GM23338 (cell line): ENCODE results near the gene TMEM38A. TPM values are rescaled to one million over a fixed set of nuclear protein-coding genes. Genes with fewer than 3 reads are reported as not detected.

Experiments used
- ATAC-seq: fragments of 200-7000 bp; cut with Tn5 transposase; 3 replicates; pipeline ENCODE4 v1.9.1; 2020
- DNase-seq: peaks from one replicate; pipeline ENCODE4 v3.0.0-alpha.2; 2015; ENCODE audit warnings: low spot score
- H2AFZ ChIP-seq: fragments of 200-600 bp; sonication (generic); 2 replicates; pipeline ENCODE4 v1.8.0; 2016; ENCODE audit warnings: antibody characterized with exemption, mild to moderate bottlenecking, moderate library complexity
- H3F3A ChIP-seq: fragments of 200-600 bp; sonication (generic); replicated peaks from 2 replicates; pipeline ENCODE4 v1.8.0; 2017; ENCODE audit warnings: antibody characterized with exemption, mixed run types, low read depth
- H3K27ac ChIP-seq: fragments of 200-600 bp; sonication (generic); 2 replicates; pipeline ENCODE4 v1.6.1; 2016; ENCODE audit warnings: low read depth
- H3K27me3 ChIP-seq: fragments of 200-600 bp; sonication (generic); 2 replicates; pipeline ENCODE4 v1.8.0; 2016; ENCODE audit warnings: mild to moderate bottlenecking, mixed run types, moderate library complexity; ENCODE audit not compliant: insufficient read depth
- H3K36me3 ChIP-seq: fragments of 200-600 bp; sonication (generic); 2 replicates; pipeline ENCODE4 v1.8.0; 2016; ENCODE audit warnings: mild to moderate bottlenecking; ENCODE audit not compliant: insufficient read depth
- H3K4me1 ChIP-seq: fragments of 200-600 bp; sonication (generic); 2 replicates; pipeline ENCODE4 v1.8.0; 2016; ENCODE audit warnings: mild to moderate bottlenecking, moderate library complexity; ENCODE audit not compliant: insufficient read depth
- H3K4me2 ChIP-seq: fragments of 200-600 bp; sonication (generic); 2 replicates; pipeline ENCODE4 v1.7.1; 2017; ENCODE audit warnings: mixed run types
- H3K4me3 ChIP-seq: fragments of 200-600 bp; sonication (generic); 2 replicates; pipeline ENCODE4 v1.6.1; 2016; ENCODE audit warnings: mixed run types
- H3K79me2 ChIP-seq: fragments of 200-600 bp; sonication (generic); replicated peaks from 2 replicates; pipeline ENCODE4 v1.8.0; 2017; ENCODE audit warnings: mild to moderate bottlenecking; ENCODE audit not compliant: insufficient read depth
- H3K9me2 ChIP-seq: fragments of 200-600 bp; sonication (generic); 2 replicates; pipeline ENCODE4 v1.8.0; 2017; ENCODE audit not compliant: insufficient read depth
- H4K20me1 ChIP-seq: fragments of 200-600 bp; sonication (generic); replicated peaks from 2 replicates; pipeline ENCODE4 v1.8.0; 2017; ENCODE audit warnings: mild to moderate bottlenecking; ENCODE audit not compliant: insufficient read depth
- H3K27ac Mint-ChIP-seq: 2 replicates; pipeline ENCODE4 v1.8.0; 2020; ENCODE audit warnings: inconsistent platforms, mild to moderate bottlenecking, moderate library complexity, mixed read lengths
- H3K27me3 Mint-ChIP-seq: 3 replicates; pipeline ENCODE4 v1.8.0; 2022; ENCODE audit warnings: low read depth, mild to moderate bottlenecking, moderate library complexity, mixed read lengths, inconsistent platforms; ENCODE audit not compliant: insufficient read depth, poor library complexity
- H3K36me3 Mint-ChIP-seq: 3 replicates; pipeline ENCODE4 v1.8.0; 2021; ENCODE audit warnings: low read depth, mild to moderate bottlenecking, inconsistent platforms, moderate library complexity, mixed read lengths
- H3K4me1 Mint-ChIP-seq: 3 replicates; pipeline ENCODE4 v1.8.0; 2020; ENCODE audit warnings: mild to moderate bottlenecking, inconsistent platforms, mixed read lengths
- H3K4me3 Mint-ChIP-seq: 3 replicates; pipeline ENCODE4 v1.8.0; 2021; ENCODE audit warnings: moderate library complexity, mild to moderate bottlenecking, inconsistent platforms, mixed read lengths
- H3K9me3 Mint-ChIP-seq: 3 replicates; pipeline ENCODE4 v1.8.0; 2020; ENCODE audit warnings: moderate library complexity, mild to moderate bottlenecking, inconsistent platforms, mixed read lengths
- CREB1 ChIP-seq: fragments of 250-450 bp; sonication (Bioruptor Pico); IDR thresholded peaks from 2 replicates; pipeline ENCODE4 v1.5.0; 2020; ENCODE audit warnings: low read depth, mild to moderate bottlenecking, moderate library complexity
- JUNB ChIP-seq: IDR thresholded peaks from one replicate; pipeline ENCODE4 v1.6.1; 2016; ENCODE audit warnings: antibody characterized with exemption; ENCODE audit not compliant: unreplicated experiment
- NANOG ChIP-seq: IDR thresholded peaks from 2 replicates; pipeline ENCODE4 v1.6.1; 2016; ENCODE audit warnings: antibody characterized with exemption, borderline replicate concordance
- POLR2AphosphoS5 ChIP-seq: IDR thresholded peaks from 2 replicates; pipeline ENCODE4 v1.6.1; 2016; ENCODE audit warnings: antibody characterized with exemption, low read depth
- STAT1 ChIP-seq: IDR thresholded peaks from one replicate; pipeline ENCODE4 v1.6.1; 2016; ENCODE audit warnings: antibody characterized with exemption; ENCODE audit not compliant: unreplicated experiment
- ZNF114 ChIP-seq: fragments of 250-450 bp; sonication (Bioruptor Pico); IDR thresholded peaks from 2 replicates; pipeline ENCODE4 v1.5.0; 2020; ENCODE audit warnings: mild to moderate bottlenecking, moderate library complexity
- ZNF331 ChIP-seq: fragments of 250-450 bp; sonication (Bioruptor Pico); IDR thresholded peaks from 2 replicates; pipeline ENCODE4 v1.5.0; 2020; ENCODE audit warnings: low read depth, mild to moderate bottlenecking, moderate library complexity
- polyA plus RNA-seq: library from polyadenylated mRNA; unstranded; fragments of >200 nt; fragmentation: Nextera tagmentation; extraction: Ambion mirVana; gene quantifications from 2 replicates; pipeline ENCODE4 v1.2.1, GENCODE V29; 2016
- total RNA-seq: library from RNA; depleted of rRNA; stranded (reverse); fragments of >200 nt; shearing (Covaris generic); gene quantifications from 2 replicates; pipeline ENCODE4 v1.2.3, GENCODE V29; 2014
- TF ChIP-seq, protein P1 (sequence below): IDR thresholded peaks from one replicate; pipeline ENCODE4 v1.6.1; 2018; ENCODE audit warnings: antibody characterized with exemption; ENCODE audit not compliant: unreplicated experiment
- TF ChIP-seq, protein P2 (sequence below), 2 experiments: fragments of 200-600 bp in 1 of 2; sonication (generic) in 1 of 2; conservative IDR thresholded peaks; 2 replicates each; pipeline versions ENCODE4 v1.5.1 to v1.6.1; 2016 to 2017; ENCODE audit warnings: antibody characterized with exemption in 2 of 2, low read depth in 2 of 2, mild to moderate bottlenecking in 2 of 2, moderate library complexity in 1 of 2
- TF ChIP-seq, protein P3 (sequence below): IDR thresholded peaks from 2 replicates; pipeline ENCODE4 v1.6.1; 2016; ENCODE audit warnings: antibody characterized with exemption

Gene TMEM38A
- total and polyA plus RNA-seq, 2 experiments from 2014 or later: 5.9 to 14.1 TPM

DNA sequence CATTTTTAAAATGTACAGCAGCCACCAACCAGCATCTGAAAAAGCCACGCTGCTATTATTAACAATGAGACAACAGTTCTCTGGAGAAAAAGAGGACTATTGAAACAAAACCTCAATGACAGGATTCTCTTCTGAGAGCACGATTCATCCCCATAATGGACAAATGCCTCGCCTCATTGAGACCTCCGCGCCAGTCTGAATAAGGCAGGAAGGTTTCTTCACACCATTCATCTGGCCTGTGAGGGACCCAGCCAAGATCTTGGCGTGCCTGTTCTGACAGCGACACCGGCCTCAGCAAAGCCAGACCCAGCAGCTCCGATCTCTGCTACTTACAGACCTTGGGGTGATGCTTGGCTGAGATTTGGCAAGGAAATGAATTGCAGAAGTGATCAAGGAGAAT is 15.8 kb upstream of the TMEM38A start:
- Mint-ChIP-seq H3K4me1 (no peaks in the 10 kb centered on the region), H3K36me3 (peaks cover 80% of the 10 kb centered on the region), H3K4me3 (no peak overlapping the region), H3K27me3 (no peaks in the 10 kb centered on the region), H3K9me3 (no peaks in the 10 kb centered on the region; the same call in 2 of the 3 replicates), H3K27ac (no peak overlapping the region)
- no peaks in the 10 kb centered on the region for H3K27me3 ChIP-seq
- H3K36me3 ChIP-seq: peaks cover 31% of the 10 kb centered on the region
- TF ChIP-seq NANOG (no peak), ZNF331 (CRISPR knock-in tag) (no peak), STAT1 (no peak)
- TF ChIP-seq, protein P1, sequence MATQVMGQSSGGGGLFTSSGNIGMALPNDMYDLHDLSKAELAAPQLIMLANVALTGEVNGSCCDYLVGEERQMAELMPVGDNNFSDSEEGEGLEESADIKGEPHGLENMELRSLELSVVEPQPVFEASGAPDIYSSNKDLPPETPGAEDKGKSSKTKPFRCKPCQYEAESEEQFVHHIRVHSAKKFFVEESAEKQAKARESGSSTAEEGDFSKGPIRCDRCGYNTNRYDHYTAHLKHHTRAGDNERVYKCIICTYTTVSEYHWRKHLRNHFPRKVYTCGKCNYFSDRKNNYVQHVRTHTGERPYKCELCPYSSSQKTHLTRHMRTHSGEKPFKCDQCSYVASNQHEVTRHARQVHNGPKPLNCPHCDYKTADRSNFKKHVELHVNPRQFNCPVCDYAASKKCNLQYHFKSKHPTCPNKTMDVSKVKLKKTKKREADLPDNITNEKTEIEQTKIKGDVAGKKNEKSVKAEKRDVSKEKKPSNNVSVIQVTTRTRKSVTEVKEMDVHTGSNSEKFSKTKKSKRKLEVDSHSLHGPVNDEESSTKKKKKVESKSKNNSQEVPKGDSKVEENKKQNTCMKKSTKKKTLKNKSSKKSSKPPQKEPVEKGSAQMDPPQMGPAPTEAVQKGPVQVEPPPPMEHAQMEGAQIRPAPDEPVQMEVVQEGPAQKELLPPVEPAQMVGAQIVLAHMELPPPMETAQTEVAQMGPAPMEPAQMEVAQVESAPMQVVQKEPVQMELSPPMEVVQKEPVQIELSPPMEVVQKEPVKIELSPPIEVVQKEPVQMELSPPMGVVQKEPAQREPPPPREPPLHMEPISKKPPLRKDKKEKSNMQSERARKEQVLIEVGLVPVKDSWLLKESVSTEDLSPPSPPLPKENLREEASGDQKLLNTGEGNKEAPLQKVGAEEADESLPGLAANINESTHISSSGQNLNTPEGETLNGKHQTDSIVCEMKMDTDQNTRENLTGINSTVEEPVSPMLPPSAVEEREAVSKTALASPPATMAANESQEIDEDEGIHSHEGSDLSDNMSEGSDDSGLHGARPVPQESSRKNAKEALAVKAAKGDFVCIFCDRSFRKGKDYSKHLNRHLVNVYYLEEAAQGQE: no peak
- ATAC-seq (no peak), DNase-seq (no peak)
- H3F3A ChIP-seq: peaks cover 3% of the 10 kb centered on the region; the same call in 1 of the 2 replicates
- no peak overlapping the region for H3K27ac ChIP-seq
- peaks cover 34% of the 10 kb centered on the region for H4K20me1 ChIP-seq
- no peak overlapping the region for H2AFZ ChIP-seq
- no peaks in the 10 kb centered on the region for H3K9me2 ChIP-seq
- H3K4me3 ChIP-seq: no peak overlapping the region
- H3K4me1 ChIP-seq: no peaks in the 10 kb centered on the region
- H3K4me2 ChIP-seq: no peak overlapping the region
- H3K79me2 ChIP-seq: peaks cover 72% of the 10 kb centered on the region

DNA sequence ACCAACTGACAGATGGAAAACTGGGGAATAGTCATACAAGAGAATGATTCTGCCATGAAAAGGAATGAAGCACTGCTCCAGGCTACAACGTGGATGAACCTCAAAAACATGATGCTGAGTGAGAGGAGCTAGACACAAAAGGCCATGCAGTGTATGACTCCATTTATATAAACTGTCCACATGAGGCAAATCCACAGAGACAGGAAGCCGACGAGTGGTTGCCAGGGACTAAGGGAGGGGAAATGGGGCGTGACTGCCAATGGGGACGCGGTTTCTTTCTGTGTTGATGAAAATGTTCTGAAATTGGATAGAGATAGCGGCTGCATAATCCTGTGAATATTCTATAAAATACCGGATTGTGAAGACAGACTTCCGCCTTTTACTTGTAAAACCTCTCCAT is 11.2 kb upstream of the TMEM38A start:
- Histone ChIP-seq H3K4me3 (no peak overlapping the region), H4K20me1 (peaks cover 24% of the 10 kb centered on the region), H2AFZ (no peak overlapping the region), H3K4me2 (no peak overlapping the region), H3K4me1 (no peaks in the 10 kb centered on the region), H3K79me2 (peaks cover 28% of the 10 kb centered on the region), H3K27me3 (no peaks in the 10 kb centered on the region), H3F3A (peaks cover 3% of the 10 kb centered on the region; the same call in 1 of the 2 replicates), H3K36me3 (peaks cover 38% of the 10 kb centered on the region), H3K27ac (no peak overlapping the region), H3K9me2 (no peaks in the 10 kb centered on the region)
- Mint-ChIP-seq H3K36me3 (peaks cover 81% of the 10 kb centered on the region), H3K4me1 (no peaks in the 10 kb centered on the region), H3K4me3 (no peak overlapping the region), H3K27me3 (peaks cover 3% of the 10 kb centered on the region), H3K27ac (no peak overlapping the region), H3K9me3 (no peaks in the 10 kb centered on the region; the same call in 2 of the 3 replicates)
- no peak for DNase-seq
- no peak for ATAC-seq
- TF ChIP-seq ZNF114 (CRISPR knock-in tag): no peak
- no peak for TF ChIP-seq JUNB
- TF ChIP-seq, protein P2, sequence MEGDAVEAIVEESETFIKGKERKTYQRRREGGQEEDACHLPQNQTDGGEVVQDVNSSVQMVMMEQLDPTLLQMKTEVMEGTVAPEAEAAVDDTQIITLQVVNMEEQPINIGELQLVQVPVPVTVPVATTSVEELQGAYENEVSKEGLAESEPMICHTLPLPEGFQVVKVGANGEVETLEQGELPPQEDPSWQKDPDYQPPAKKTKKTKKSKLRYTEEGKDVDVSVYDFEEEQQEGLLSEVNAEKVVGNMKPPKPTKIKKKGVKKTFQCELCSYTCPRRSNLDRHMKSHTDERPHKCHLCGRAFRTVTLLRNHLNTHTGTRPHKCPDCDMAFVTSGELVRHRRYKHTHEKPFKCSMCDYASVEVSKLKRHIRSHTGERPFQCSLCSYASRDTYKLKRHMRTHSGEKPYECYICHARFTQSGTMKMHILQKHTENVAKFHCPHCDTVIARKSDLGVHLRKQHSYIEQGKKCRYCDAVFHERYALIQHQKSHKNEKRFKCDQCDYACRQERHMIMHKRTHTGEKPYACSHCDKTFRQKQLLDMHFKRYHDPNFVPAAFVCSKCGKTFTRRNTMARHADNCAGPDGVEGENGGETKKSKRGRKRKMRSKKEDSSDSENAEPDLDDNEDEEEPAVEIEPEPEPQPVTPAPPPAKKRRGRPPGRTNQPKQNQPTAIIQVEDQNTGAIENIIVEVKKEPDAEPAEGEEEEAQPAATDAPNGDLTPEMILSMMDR (conservative IDR thresholded peaks at IDR 0.05; ENCODE audit: low read depth in 2 of 2): no peak
- no peak for TF ChIP-seq CREB1
- TF ChIP-seq POLR2AphosphoS5: no peak
- TF ChIP-seq NANOG: no peak
- TF ChIP-seq, protein P3, sequence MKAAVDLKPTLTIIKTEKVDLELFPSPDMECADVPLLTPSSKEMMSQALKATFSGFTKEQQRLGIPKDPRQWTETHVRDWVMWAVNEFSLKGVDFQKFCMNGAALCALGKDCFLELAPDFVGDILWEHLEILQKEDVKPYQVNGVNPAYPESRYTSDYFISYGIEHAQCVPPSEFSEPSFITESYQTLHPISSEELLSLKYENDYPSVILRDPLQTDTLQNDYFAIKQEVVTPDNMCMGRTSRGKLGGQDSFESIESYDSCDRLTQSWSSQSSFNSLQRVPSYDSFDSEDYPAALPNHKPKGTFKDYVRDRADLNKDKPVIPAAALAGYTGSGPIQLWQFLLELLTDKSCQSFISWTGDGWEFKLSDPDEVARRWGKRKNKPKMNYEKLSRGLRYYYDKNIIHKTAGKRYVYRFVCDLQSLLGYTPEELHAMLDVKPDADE: no peak
